ENCODE data around the gene EIF4E.
"Not testable (repeated sequence)": the region's sequence is repeated elsewhere in the genome, so short reads cannot be mapped to it uniquely, and the experiment has no call there.

Gene EIF4E

GRCh38 chr4:98928131-98928504 is 815 bp downstream of the EIF4E start:
- TF ChIP-seq, protein P1, sequence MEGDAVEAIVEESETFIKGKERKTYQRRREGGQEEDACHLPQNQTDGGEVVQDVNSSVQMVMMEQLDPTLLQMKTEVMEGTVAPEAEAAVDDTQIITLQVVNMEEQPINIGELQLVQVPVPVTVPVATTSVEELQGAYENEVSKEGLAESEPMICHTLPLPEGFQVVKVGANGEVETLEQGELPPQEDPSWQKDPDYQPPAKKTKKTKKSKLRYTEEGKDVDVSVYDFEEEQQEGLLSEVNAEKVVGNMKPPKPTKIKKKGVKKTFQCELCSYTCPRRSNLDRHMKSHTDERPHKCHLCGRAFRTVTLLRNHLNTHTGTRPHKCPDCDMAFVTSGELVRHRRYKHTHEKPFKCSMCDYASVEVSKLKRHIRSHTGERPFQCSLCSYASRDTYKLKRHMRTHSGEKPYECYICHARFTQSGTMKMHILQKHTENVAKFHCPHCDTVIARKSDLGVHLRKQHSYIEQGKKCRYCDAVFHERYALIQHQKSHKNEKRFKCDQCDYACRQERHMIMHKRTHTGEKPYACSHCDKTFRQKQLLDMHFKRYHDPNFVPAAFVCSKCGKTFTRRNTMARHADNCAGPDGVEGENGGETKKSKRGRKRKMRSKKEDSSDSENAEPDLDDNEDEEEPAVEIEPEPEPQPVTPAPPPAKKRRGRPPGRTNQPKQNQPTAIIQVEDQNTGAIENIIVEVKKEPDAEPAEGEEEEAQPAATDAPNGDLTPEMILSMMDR (IDR thresholded peaks at IDR 0.05), result no peak
- peak overlapping the region; percentile 98 for H3K27ac Mint-ChIP-seq
- peaks cover 52% of the 10 kb centered on the region for H3K36me3 Mint-ChIP-seq (ENCODE audit: low read depth)
- peaks cover 5% of the 10 kb centered on the region for H3K27me3 Mint-ChIP-seq (ENCODE audit: low read depth, poor library complexity)
- peak; percentile 69 for DNase-seq
- H3K4me1 Mint-ChIP-seq, result peaks cover 16% of the 10 kb centered on the region
- H3K9me3 Mint-ChIP-seq, result peaks cover 64% of the 10 kb centered on the region
- H3K4me3 Mint-ChIP-seq, result peak overlapping the region; percentile 96

DNA sequence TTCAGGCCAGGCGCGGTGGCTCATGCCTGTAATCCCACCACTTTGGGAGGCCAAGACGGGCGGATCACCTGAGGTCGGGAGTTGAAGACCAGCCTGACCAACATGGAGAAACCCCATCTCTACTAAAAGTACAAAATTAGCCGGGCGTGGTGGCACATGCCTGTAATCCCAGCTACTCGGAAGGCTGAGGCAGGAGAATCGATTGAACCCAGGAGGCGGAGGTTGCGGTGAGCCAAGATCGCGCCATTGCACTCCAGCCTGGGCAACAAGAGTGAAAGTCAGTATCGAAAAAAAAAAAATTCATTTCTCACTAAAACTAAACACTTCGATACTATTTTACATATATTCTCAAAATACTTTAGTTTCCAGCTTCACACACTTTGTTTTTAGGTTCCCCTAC is 2.7 kb downstream of the EIF4E start:
- not testable (repeated sequence) for DNase-seq; H3K27ac Mint-ChIP-seq; H3K27me3 Mint-ChIP-seq (ENCODE audit: low read depth, poor library complexity)
- Mint-ChIP-seq H3K9me3 (peaks cover 58% of the 10 kb centered on the region), H3K4me1 (peaks cover 16% of the 10 kb centered on the region), H3K36me3 (ENCODE audit: low read depth) (peaks cover 63% of the 10 kb centered on the region), H3K4me3 (peak overlapping the region; percentile 50)

- no peak overlapping the region for H3K4me3 Mint-ChIP-seq
- no peaks in the 10 kb centered on the region for H3K27me3 Mint-ChIP-seq (ENCODE audit: low read depth, poor library complexity)
- no peak for DNase-seq
- H3K9me3 Mint-ChIP-seq, result peaks cover 71% of the 10 kb centered on the region
- no peak overlapping the region for H3K27ac Mint-ChIP-seq
- TF ChIP-seq, protein P1 (IDR thresholded peaks at IDR 0.05), result no peak
- H3K36me3 Mint-ChIP-seq (ENCODE audit: low read depth), result peaks cover 94% of the 10 kb centered on the region
- peaks cover 5% of the 10 kb centered on the region for H3K4me1 Mint-ChIP-seq
Observed at GRCh38 chr4:98921292-98921691, 7.6 kb downstream of the EIF4E start.

DNA sequence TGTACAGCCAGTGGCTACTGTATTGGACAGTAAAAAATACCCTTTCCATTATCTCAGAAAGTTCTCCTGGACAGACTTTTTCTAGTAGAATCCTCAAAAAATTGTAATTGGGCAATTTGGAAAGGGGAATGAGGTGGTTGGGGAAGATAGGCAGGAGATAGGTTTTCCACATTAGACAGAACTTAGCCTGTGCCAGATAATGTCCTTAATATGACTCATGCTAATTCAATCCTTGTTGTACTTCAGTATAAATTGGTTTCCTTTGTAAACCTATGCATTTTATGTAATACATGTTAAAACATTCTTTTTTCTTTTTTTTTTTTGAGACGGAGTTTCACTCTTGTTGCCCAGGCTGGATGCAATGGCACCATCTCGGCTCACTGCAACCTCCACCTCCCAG is 8.9 kb downstream of the EIF4E start:
- Mint-ChIP-seq H3K36me3 (ENCODE audit: low read depth) (peaks cover 91% of the 10 kb centered on the region), H3K4me1 (peaks cover 5% of the 10 kb centered on the region), H3K4me3 (no peak overlapping the region), H3K27ac (no peak overlapping the region), H3K9me3 (peaks cover 67% of the 10 kb centered on the region), H3K27me3 (ENCODE audit: low read depth, poor library complexity) (no peaks in the 10 kb centered on the region)
- TF ChIP-seq, protein P1 (IDR thresholded peaks at IDR 0.05), result no peak
- no peak for DNase-seq

DNA sequence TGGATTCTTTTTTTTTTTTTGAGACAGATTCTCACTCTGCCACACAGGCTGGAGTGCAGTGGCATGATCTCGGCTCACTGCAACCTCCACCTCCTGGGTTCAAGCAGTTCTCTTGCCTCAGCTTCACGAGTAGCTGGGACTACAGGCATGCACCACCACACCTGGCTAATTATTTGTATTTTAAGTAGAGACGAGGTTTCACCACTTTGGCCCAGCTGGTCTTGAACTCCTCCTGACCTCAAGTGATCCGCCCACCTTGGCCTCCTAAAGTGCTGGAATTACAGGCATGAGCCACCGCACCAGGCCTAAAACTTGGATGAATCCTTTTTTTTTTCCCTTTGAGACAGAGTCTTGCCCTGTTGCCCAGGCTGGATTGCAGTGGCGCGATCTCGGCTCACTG is 18.2 kb downstream of the EIF4E start:
- not testable (repeated sequence) for H3K4me3 Mint-ChIP-seq; H3K27me3 Mint-ChIP-seq (ENCODE audit: low read depth, poor library complexity); DNase-seq; H3K27ac Mint-ChIP-seq
- Mint-ChIP-seq H3K36me3 (ENCODE audit: low read depth) (peaks cover 75% of the 10 kb centered on the region), H3K9me3 (peaks cover 16% of the 10 kb centered on the region), H3K4me1 (peaks cover 26% of the 10 kb centered on the region)

DNA sequence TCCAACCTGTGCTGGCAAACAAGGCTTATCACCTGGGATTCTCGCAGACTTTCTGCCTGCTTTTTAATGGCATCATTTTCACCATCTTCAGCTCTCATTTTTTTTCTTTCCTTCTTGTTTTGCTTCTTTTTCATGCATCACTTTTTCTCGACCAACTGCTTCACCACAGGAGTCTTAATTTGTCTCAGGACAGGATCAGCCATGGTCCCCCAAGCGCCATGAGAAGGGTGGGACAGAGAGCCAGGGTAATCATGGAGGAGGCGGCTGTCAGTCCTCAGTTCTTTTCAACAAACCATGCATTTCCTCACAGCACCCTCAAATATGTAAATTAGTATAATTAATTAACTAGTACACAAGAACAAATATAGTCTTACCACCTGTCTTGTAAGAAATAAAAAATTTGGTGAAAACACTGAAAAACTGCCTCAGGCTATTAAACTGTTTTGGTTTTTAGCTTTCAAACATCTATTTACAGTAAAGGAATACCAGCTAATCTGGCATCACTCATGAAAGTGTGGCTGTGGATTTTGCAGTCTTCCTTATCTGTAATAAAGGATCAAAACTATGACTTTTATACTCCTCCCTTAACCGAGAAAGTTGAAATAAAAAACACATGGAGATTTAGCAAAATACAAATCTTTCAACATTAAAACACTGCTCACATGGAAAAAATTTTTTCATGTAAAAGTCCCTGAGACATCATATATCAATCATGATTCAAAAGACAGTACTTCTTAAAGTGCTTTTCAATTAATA is 19.1 kb downstream of the EIF4E start:
- Mint-ChIP-seq H3K4me3 (no peak overlapping the region), H3K36me3 (ENCODE audit: low read depth) (peaks cover 77% of the 10 kb centered on the region), H3K4me1 (peaks cover 33% of the 10 kb centered on the region), H3K9me3 (peaks cover 12% of the 10 kb centered on the region), H3K27me3 (ENCODE audit: low read depth, poor library complexity) (no peaks in the 10 kb centered on the region), H3K27ac (peak overlapping the region; percentile 80)
- no peak for DNase-seq
- TF ChIP-seq, protein P1 (IDR thresholded peaks at IDR 0.05), result no peak

DNA sequence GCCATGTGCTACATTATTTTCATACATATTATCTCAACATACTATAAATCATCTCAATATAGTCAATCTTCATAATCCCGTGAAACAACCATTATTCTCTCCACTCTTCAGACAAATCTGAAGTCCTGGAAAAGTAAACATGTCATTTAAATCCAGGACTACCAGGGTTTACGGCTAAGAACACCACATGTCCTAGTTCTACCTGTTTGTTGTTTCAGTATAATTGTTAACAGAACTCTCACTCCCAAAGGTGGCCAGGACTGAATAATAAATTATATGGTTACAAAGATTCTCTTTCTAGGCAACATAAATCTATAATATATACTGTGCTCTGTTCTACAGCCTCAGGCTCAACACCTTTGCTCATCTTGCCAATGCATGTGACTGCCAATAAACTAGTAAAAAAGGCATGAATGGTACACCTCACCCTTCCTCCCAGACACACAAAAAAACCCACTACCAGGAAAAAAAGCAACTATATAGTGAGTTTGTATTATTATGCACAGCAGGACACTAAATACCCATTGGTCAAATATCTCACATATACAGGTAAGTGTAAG is 20.1 kb downstream of the EIF4E start:
- H3K4me3 Mint-ChIP-seq, result no peak overlapping the region
- peaks cover 33% of the 10 kb centered on the region for H3K4me1 Mint-ChIP-seq

More for the DNA sequence above, 20.1 kb downstream of the EIF4E start:
- Mint-ChIP-seq H3K27ac (peak overlapping the region; percentile 7), H3K36me3 (ENCODE audit: low read depth) (peaks cover 71% of the 10 kb centered on the region), H3K9me3 (peaks cover 8% of the 10 kb centered on the region), H3K27me3 (ENCODE audit: low read depth, poor library complexity) (no peaks in the 10 kb centered on the region)
- TF ChIP-seq, protein P1 (IDR thresholded peaks at IDR 0.05), result no peak
- DNase-seq, result no peak
